ENCODE data around the gene CDH4.

- TF ChIP-seq EZH2 (IDR thresholded peaks at IDR 0.05; ENCODE audit: low read depth) (no peak), CTCF (conservative IDR thresholded peaks at IDR 0.05) (no peak)
These were observed 48.7 kb upstream of the CDH4 start for GRCh38 chr20:61203320-61203719.
